Measurements from ENCODE around the gene RET.

Gene RET

DNA sequence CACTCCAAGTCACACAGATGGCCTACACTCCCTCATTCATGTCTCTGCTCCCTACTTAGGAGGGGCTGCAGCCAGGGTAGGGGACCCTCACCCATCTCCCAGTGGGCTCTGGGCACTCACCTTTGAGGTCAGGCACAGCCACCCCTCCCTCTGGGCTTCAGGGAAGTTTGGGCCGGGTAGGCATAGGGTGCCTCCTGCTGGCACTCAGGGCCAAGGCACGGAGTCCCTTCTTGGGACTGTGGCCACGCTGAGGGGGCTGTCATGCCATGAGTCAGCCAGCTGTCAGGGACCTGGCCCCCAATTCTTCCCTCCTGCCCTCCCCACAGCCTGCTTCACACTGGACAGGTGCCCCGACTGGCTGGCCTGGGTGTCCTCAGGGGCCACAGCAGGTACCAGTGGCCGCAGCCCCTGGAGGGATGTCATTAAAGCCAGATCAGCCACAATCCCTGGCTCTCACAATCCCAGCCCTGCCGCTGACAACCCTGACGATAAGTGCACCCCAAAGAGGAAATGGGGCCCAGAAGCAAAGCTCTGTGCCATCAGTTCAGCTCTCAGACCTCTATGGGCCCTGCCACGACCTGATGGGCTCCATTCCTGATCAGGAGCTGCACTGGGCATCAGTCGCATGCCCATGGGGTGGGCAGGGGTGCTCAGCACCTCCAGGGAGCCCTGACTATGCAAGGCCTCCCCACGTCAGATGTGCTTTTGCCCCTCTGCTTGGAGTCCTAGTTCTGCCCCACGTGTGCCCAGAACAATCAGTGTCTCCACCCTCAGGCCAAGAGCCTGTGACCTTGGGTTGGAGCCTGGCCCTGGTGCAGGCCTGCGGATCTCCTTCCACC is 34.1 kb upstream of the RET start:
- TF ChIP-seq, protein P1, sequence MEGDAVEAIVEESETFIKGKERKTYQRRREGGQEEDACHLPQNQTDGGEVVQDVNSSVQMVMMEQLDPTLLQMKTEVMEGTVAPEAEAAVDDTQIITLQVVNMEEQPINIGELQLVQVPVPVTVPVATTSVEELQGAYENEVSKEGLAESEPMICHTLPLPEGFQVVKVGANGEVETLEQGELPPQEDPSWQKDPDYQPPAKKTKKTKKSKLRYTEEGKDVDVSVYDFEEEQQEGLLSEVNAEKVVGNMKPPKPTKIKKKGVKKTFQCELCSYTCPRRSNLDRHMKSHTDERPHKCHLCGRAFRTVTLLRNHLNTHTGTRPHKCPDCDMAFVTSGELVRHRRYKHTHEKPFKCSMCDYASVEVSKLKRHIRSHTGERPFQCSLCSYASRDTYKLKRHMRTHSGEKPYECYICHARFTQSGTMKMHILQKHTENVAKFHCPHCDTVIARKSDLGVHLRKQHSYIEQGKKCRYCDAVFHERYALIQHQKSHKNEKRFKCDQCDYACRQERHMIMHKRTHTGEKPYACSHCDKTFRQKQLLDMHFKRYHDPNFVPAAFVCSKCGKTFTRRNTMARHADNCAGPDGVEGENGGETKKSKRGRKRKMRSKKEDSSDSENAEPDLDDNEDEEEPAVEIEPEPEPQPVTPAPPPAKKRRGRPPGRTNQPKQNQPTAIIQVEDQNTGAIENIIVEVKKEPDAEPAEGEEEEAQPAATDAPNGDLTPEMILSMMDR (IDR thresholded peaks at IDR 0.05): no peak
- Histone ChIP-seq H3K27ac (no peak overlapping the region), H3K27me3 (ENCODE audit: control insufficient read depth, insufficient read depth, low read length) (no peaks in the 10 kb centered on the region), H3K4me1 (no peaks in the 10 kb centered on the region), H3K4me2 (ENCODE audit: low read length) (no peak overlapping the region), H3K79me2 (no peaks in the 10 kb centered on the region), H3K36me3 (ENCODE audit: control insufficient read depth, insufficient read depth, low read length) (no peaks in the 10 kb centered on the region), H3K9ac (no peak overlapping the region), H2AFZ (no peak overlapping the region), H3K4me3 (ENCODE audit: low read depth, low read length) (no peak overlapping the region), H3K9me3 (ENCODE audit: control insufficient read depth, low read length) (no peaks in the 10 kb centered on the region)

DNA sequence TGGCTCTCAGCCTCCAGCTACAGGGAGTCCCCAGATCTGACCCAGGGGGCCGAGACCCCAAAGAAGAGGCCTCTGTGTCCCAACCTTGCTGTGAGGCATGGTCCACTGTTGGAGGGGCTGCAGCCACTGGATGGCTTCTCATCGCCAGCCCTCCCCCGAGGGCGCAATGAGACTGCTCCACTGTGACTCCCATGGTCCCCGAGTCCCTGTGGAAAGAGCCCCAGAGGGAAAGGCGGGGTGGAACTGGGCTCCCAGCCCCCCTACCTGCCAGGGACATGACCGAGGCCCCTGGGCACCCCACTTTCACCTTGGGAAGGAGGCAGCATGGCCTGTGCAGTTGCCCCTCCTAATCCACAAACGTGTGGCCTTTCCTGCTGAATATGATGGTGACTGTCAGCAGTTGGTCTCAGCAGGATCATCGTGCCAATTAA is 33.5 kb upstream of the RET start:
- no peak overlapping the region for H2AFZ ChIP-seq
- no peaks in the 10 kb centered on the region for H3K9me3 ChIP-seq (ENCODE audit: control insufficient read depth, low read length)
- TF ChIP-seq, protein P1 (IDR thresholded peaks at IDR 0.05): no peak
- H3K27ac ChIP-seq: no peak overlapping the region
- H3K36me3 ChIP-seq (ENCODE audit: control insufficient read depth, insufficient read depth, low read length): no peaks in the 10 kb centered on the region
- no peaks in the 10 kb centered on the region for H3K79me2 ChIP-seq
- no peak overlapping the region for H3K4me2 ChIP-seq (ENCODE audit: low read length)
- H3K4me3 ChIP-seq (ENCODE audit: low read depth, low read length): no peak overlapping the region
- no peaks in the 10 kb centered on the region for H3K27me3 ChIP-seq (ENCODE audit: control insufficient read depth, insufficient read depth, low read length)
- H3K4me1 ChIP-seq: no peaks in the 10 kb centered on the region
- H3K9ac ChIP-seq: no peak overlapping the region

DNA sequence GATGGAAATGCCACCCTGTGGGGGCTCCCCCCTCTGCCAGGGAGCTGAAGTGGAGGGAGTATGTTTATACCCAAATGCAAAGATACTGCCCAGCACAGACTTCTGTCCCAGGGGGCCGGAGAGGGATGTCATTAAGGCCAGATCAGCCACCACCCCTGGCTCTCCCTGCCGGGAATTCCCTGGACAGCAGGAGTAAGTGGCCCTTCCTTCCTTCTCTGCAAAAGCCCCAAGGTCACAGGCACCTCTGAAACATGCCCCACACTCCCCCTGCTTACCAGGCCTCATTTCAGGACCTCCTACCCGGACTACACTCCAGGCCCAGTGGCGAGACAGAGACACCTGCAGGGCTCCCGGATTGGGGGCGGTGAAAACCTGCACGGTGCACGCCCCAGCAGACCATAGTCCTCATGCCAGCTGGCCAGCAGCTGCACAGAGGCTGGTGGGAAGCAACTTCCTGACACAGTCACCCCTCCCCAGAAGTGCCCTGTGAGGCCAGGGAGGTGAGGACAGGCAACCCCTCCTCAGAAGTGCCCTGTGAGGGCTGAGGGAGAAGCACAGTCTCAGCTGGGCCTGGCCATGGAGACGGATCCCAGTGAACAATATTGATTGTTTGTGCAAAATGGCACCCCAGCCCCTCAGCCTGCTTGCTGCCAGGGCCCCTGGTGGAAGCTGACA is 33.0 kb upstream of the RET start:
- Histone ChIP-seq H2AFZ (no peak overlapping the region), H3K79me2 (no peaks in the 10 kb centered on the region), H3K36me3 (ENCODE audit: control insufficient read depth, insufficient read depth, low read length) (no peaks in the 10 kb centered on the region), H3K4me2 (ENCODE audit: low read length) (no peak overlapping the region), H3K9me3 (ENCODE audit: control insufficient read depth, low read length) (no peaks in the 10 kb centered on the region), H3K4me1 (no peaks in the 10 kb centered on the region), H3K4me3 (ENCODE audit: low read depth, low read length) (no peak overlapping the region), H3K27ac (no peak overlapping the region), H3K27me3 (ENCODE audit: control insufficient read depth, insufficient read depth, low read length) (no peaks in the 10 kb centered on the region), H3K9ac (no peak overlapping the region)
- TF ChIP-seq, protein P1 (IDR thresholded peaks at IDR 0.05): no peak

DNA sequence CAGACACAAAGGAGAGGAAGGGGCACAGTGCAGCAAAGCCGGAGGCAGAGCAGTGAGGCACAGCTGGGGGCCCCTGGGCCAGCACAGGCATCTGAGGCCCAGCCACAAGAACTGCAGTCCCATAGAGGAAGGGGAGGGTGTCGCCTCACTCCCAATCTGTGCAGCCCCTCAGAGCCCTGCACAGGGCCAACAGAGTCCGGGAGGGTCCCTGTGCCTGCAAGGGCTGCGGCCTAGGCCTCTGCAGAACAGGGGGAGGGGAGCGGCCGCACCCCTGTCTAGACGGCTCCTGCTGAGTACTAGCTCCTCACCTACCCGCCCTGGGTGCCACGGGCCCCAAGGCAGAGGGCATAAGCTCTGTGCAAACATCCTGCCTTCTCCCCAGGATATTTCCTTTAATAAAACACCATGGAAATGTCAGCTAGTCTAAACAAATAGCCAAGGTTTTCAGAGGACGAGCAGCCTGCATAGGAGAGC is 32.4 kb upstream of the RET start:
- Histone ChIP-seq H3K9me3 (ENCODE audit: control insufficient read depth, low read length) (no peaks in the 10 kb centered on the region), H3K4me2 (ENCODE audit: low read length) (no peak overlapping the region), H3K4me1 (no peaks in the 10 kb centered on the region), H3K27me3 (ENCODE audit: control insufficient read depth, insufficient read depth, low read length) (no peaks in the 10 kb centered on the region), H3K36me3 (ENCODE audit: control insufficient read depth, insufficient read depth, low read length) (no peaks in the 10 kb centered on the region), H3K9ac (no peak overlapping the region), H3K4me3 (ENCODE audit: low read depth, low read length) (no peak overlapping the region), H3K27ac (no peak overlapping the region), H3K79me2 (no peaks in the 10 kb centered on the region), H2AFZ (no peak overlapping the region)
- TF ChIP-seq, protein P1 (IDR thresholded peaks at IDR 0.05): no peak
